ENCODE results near the gene ARVCF. TPM values are rescaled to one million over a fixed set of nuclear protein-coding genes. Genes with fewer than 3 reads are reported as not detected.

Gene ARVCF
- total and polyA plus RNA-seq, 9 of the 15 experiments (the other 6 are each of a cell fraction or from before 2014, with no cell fraction given): 0.03 to 97.4 (median 15.6) TPM

DNA sequence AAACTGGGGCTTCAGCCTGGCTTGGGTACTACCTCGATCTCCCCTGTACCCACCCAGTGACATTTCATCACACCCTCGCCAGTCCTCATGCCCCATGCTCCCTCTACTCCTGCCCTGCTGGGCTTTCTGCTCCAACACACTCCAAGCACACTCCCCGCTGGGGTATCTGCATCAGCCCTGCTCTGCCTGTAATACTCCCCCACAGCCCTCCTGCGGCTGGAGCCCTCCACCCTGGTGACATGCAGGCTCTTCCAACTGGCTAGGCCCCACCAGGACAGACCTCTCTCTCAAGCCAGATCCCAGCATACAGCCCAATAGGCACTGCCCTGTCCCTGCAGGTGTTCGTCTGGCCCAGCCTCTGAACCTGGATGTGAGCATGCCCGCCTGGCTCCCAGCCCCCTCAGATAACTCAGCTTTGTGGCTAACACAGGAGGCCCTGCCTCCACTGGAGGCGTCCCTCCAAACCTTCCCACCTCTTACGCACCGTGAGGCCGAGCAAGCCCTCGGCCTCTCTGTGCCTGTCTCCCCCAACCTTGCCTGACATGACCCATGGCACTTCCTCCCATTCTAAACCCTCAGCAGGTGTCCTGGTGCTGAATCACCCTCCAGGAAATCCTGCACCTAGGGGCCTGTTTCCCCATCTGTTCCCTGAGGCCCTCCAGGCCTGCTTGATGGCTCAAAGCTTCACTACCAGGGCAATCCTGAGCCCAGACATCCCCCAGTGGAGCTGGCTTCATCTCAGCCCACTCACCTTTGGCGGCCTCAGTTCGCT lies 41.5 kb downstream of the ARVCF start (continued):
- TF ChIP-seq, protein P1, sequence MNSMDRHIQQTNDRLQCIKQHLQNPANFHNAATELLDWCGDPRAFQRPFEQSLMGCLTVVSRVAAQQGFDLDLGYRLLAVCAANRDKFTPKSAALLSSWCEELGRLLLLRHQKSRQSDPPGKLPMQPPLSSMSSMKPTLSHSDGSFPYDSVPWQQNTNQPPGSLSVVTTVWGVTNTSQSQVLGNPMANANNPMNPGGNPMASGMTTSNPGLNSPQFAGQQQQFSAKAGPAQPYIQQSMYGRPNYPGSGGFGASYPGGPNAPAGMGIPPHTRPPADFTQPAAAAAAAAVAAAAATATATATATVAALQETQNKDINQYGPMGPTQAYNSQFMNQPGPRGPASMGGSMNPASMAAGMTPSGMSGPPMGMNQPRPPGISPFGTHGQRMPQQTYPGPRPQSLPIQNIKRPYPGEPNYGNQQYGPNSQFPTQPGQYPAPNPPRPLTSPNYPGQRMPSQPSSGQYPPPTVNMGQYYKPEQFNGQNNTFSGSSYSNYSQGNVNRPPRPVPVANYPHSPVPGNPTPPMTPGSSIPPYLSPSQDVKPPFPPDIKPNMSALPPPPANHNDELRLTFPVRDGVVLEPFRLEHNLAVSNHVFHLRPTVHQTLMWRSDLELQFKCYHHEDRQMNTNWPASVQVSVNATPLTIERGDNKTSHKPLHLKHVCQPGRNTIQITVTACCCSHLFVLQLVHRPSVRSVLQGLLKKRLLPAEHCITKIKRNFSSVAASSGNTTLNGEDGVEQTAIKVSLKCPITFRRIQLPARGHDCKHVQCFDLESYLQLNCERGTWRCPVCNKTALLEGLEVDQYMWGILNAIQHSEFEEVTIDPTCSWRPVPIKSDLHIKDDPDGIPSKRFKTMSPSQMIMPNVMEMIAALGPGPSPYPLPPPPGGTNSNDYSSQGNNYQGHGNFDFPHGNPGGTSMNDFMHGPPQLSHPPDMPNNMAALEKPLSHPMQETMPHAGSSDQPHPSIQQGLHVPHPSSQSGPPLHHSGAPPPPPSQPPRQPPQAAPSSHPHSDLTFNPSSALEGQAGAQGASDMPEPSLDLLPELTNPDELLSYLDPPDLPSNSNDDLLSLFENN (IDR thresholded peaks at IDR 0.05; ENCODE audit: low read depth in 2 of 2, low read length in 2 of 2): peak in 1 of 2 experiments; percentile 48; a peak in 1 of 4 replicates
- peak in 1 of 2 experiments; percentile 36; a peak in 2 of 4 replicates for TF ChIP-seq TBL1XR1 (IDR thresholded peaks at IDR 0.05; ENCODE audit: low read length in 2 of 2)
- no peak for TF ChIP-seq ZNF253 (CRISPR knock-in tag; conservative IDR thresholded peaks at IDR 0.05)
- TF ChIP-seq RBBP5 (IDR thresholded peaks at IDR 0.05; ENCODE audit: borderline replicate concordance, insufficient read depth, low read length, poor library complexity, severe bottlenecking): peak; percentile 61
- TF ChIP-seq TCF7L2 (IDR thresholded peaks at IDR 0.05; ENCODE audit: low read depth, low read length): 0 out of 2 replicates have a peak, but pooled peaks have one; percentile 19
- peak; percentile 29; the same call in 1 of the 2 replicates for TF ChIP-seq CC2D1A (IDR thresholded peaks at IDR 0.05)
- TF ChIP-seq, protein P2, sequence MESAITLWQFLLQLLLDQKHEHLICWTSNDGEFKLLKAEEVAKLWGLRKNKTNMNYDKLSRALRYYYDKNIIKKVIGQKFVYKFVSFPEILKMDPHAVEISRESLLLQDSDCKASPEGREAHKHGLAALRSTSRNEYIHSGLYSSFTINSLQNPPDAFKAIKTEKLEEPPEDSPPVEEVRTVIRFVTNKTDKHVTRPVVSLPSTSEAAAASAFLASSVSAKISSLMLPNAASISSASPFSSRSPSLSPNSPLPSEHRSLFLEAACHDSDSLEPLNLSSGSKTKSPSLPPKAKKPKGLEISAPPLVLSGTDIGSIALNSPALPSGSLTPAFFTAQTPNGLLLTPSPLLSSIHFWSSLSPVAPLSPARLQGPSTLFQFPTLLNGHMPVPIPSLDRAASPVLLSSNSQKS (CRISPR knock-in tag; IDR thresholded peaks at IDR 0.05): no peak
- TF ChIP-seq, protein P3, sequence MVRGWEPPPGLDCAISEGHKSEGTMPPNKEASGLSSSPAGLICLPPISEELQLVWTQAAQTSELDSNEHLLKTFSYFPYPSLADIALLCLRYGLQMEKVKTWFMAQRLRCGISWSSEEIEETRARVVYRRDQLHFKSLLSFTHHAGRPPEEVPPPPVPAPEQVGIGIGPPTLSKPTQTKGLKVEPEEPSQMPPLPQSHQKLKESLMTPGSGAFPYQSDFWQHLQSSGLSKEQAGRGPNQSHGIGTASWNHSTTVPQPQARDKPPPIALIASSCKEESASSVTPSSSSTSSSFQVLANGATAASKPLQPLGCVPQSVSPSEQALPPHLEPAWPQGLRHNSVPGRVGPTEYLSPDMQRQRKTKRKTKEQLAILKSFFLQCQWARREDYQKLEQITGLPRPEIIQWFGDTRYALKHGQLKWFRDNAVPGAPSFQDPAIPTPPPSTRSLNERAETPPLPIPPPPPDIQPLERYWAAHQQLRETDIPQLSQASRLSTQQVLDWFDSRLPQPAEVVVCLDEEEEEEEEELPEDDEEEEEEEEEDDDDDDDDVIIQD (CRISPR knock-in tag; IDR thresholded peaks at IDR 0.05): no peak
- TF ChIP-seq ZNF668 (CRISPR knock-in tag; IDR thresholded peaks at IDR 0.05): 0 out of 2 replicates have a peak, but pooled peaks have one; percentile 41
- peak; percentile 75 for TF ChIP-seq POLR2G (IDR thresholded peaks at IDR 0.05; ENCODE audit: low read depth, low read length)
- peak; percentile 87 for TF ChIP-seq CBFA2T3 (IDR thresholded peaks at IDR 0.05)
- no peak for TF ChIP-seq TARDBP (IDR thresholded peaks at IDR 0.05)
- TF ChIP-seq HDGF (IDR thresholded peaks at IDR 0.05): peak; percentile 89
- TF ChIP-seq HNRNPUL1 (IDR thresholded peaks at IDR 0.05; ENCODE audit: low read length): no peak
- peak; percentile 52 for TF ChIP-seq SAP30 (IDR thresholded peaks at IDR 0.05; ENCODE audit: borderline replicate concordance, insufficient read depth, low read depth, low read length, poor library complexity, severe bottlenecking)
- peak; percentile 17; the same call in 1 of the 2 replicates for TF ChIP-seq ZKSCAN1 (IDR thresholded peaks at IDR 0.05; ENCODE audit: low read depth, low read length)
- TF ChIP-seq SMARCC2 (IDR thresholded peaks at IDR 0.05; ENCODE audit: low read depth): peak; percentile 36
- peak; percentile 23 for TF ChIP-seq HNRNPLL (IDR thresholded peaks at IDR 0.05; ENCODE audit: low read depth, low read length, poor library complexity, severe bottlenecking)
- TF ChIP-seq, protein P4, sequence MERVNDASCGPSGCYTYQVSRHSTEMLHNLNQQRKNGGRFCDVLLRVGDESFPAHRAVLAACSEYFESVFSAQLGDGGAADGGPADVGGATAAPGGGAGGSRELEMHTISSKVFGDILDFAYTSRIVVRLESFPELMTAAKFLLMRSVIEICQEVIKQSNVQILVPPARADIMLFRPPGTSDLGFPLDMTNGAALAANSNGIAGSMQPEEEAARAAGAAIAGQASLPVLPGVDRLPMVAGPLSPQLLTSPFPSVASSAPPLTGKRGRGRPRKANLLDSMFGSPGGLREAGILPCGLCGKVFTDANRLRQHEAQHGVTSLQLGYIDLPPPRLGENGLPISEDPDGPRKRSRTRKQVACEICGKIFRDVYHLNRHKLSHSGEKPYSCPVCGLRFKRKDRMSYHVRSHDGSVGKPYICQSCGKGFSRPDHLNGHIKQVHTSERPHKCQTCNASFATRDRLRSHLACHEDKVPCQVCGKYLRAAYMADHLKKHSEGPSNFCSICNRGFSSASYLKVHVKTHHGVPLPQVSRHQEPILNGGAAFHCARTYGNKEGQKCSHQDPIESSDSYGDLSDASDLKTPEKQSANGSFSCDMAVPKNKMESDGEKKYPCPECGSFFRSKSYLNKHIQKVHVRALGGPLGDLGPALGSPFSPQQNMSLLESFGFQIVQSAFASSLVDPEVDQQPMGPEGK (CRISPR knock-in tag; IDR thresholded peaks at IDR 0.05; ENCODE audit: borderline replicate concordance): no peak

All from K562 (cell line).